K562 (cell line): ENCODE measurements around the gene TPM4. TPM values are rescaled to one million over a fixed set of nuclear protein-coding genes. Genes with fewer than 3 reads are reported as not detected.

Source experiments
- ATAC-seq: fragments of 200-7000 bp; cut with Tn5 transposase; 3 replicates; pipeline ENCODE4 v1.9.1; 2020; ENCODE audit warnings: moderate library complexity
- BruUV-seq: library from RNA; stranded (reverse); fragments of 400-500 nt; replicated peaks from 2 replicates; lab custom pipeline; 2021; lab: Mats Ljungman, UMichigan
- CTCF ChIA-PET: fragments of 300-600 bp; formaldehyde crosslinking; extraction: SDS; loops from one replicate; lab custom pipeline; 2021; ENCODE audit warnings: low intra/inter-chr PET ratio; lab: Yijun Ruan, JAX
- POLR2A ChIA-PET: fragments of 300-600, 350-650 bp; sonication (Branson Sonifier 250); formaldehyde crosslinking; extraction: SDS; loops from one replicate; lab custom pipeline; 2021; ENCODE audit warnings: antibody characterized with exemption, inconsistent platforms; lab: Yijun Ruan, JAX
- DNase-seq, 4 experiments: peaks; one replicate each; pipeline versions ENCODE4 v3.0.0 to v3.0.0-alpha.2; 2011 to 2018; ENCODE audit warnings: low spot score in 3 of 4, mixed read lengths in 3 of 4; ENCODE audit errors: extremely low read depth in 1 of 4
- FAIRE-seq: peaks from 2 replicates; lab custom pipeline; 2011; peaks lifted over from hg19 to GRCh38; lab: Jason Lieb, UNC
- H2AFZ ChIP-seq: 2 replicates; pipeline ENCODE4 v1.6.0; 2011; ENCODE audit warnings: low read depth, low read length, control low read depth, inconsistent platforms
- H3K27ac ChIP-seq: fragments of 200-600 bp; 3 replicates; pipeline ENCODE4 v1.8.0; 2011; ENCODE audit warnings: low read depth, mild to moderate bottlenecking, control low read depth, inconsistent platforms, low read length, moderate library complexity, mixed read lengths; ENCODE audit errors: extremely low read depth
- H3K27me3 ChIP-seq, 2 experiments: fragments of 300-600 bp in 1 of 2; 2 replicates in 1 of 2; 3 replicates in 1 of 2; pipeline versions ENCODE4 v1.6.0 to v1.8.0; 2011; ENCODE audit warnings: inconsistent platforms in 2 of 2, low read length in 2 of 2, mild to moderate bottlenecking in 1 of 2, mixed read lengths in 1 of 2, moderate library complexity in 1 of 2; ENCODE audit not compliant: control insufficient read depth in 2 of 2, insufficient read depth in 2 of 2
- H3K36me3 ChIP-seq: fragments of 300-600 bp; 3 replicates; pipeline ENCODE4 v1.8.0; 2011; ENCODE audit warnings: mild to moderate bottlenecking, low read length, inconsistent platforms; ENCODE audit not compliant: control insufficient read depth, insufficient read depth
- H3K4me1 ChIP-seq, 2 experiments: fragments of 200-600 bp in 1 of 2; replicated peaks in 1 of 2; 2 replicates in 1 of 2; 3 replicates in 1 of 2; pipeline versions ENCODE4 v1.5.1 to v1.8.0; 2011; ENCODE audit warnings: inconsistent platforms in 2 of 2, low read length in 2 of 2, mild to moderate bottlenecking in 1 of 2, mixed read lengths in 1 of 2, moderate library complexity in 1 of 2; ENCODE audit not compliant: control insufficient read depth in 2 of 2, insufficient read depth in 2 of 2
- H3K4me2 ChIP-seq: 2 replicates; pipeline ENCODE4 v1.6.1; 2011; ENCODE audit warnings: low read length, control low read depth, inconsistent platforms, mixed read lengths; ENCODE audit not compliant: insufficient read depth
- H3K4me3 ChIP-seq: fragments of 200-600 bp; sonication (generic), shearing (Covaris generic); 2 replicates; pipeline ENCODE4 v1.5.1; 2016; ENCODE audit warnings: control low read depth, inconsistent platforms
- H3K79me2 ChIP-seq: fragments of 200-600 bp; 3 replicates; pipeline ENCODE4 v1.8.0; 2011; ENCODE audit warnings: low read length, inconsistent platforms; ENCODE audit not compliant: control insufficient read depth, insufficient read depth
- H3K9ac ChIP-seq, 2 experiments: 2 replicates each; pipeline versions ENCODE4 v1.6.0 to v1.6.1; 2011; ENCODE audit warnings: low read depth in 2 of 2, low read length in 2 of 2, control low read depth in 1 of 2, inconsistent platforms in 1 of 2, mild to moderate bottlenecking in 1 of 2, mixed read lengths in 1 of 2; ENCODE audit not compliant: insufficient read depth in 1 of 2
- H3K9me1 ChIP-seq: one replicate; pipeline ENCODE4 v1.6.0; 2011; ENCODE audit warnings: inconsistent platforms, mild to moderate bottlenecking, low read length, moderate library complexity; ENCODE audit not compliant: control insufficient read depth, insufficient read depth
- H3K9me3 ChIP-seq: replicated peaks from 2 replicates; pipeline ENCODE4 v1.5.1; 2011; ENCODE audit warnings: low read depth, low read length, inconsistent platforms; ENCODE audit not compliant: control insufficient read depth, insufficient read depth
- H4K20me1 ChIP-seq: replicated peaks from 2 replicates; pipeline ENCODE4 v1.6.1; 2011; ENCODE audit warnings: low read length, inconsistent platforms, mixed read lengths; ENCODE audit not compliant: control insufficient read depth, insufficient read depth
- ATF3 ChIP-seq, 2 experiments: fragments of 450-650 bp in 1 of 2; sonication (generic) in 1 of 2; formaldehyde crosslinking in 1 of 2; IDR thresholded peaks in 1 of 2; conservative IDR thresholded peaks in 1 of 2; 2 replicates each; pipeline versions ENCODE4 v1.6.1 to v1.8.1; 2016 to 2023; ENCODE audit warnings: mild to moderate bottlenecking in 2 of 2, moderate library complexity in 2 of 2, inconsistent platforms in 1 of 2, missing genetic modification reagents in 1 of 2
- ATF7 ChIP-seq: fragments of 450-650 bp; IDR thresholded peaks from 2 replicates; pipeline ENCODE4 v1.7.1; 2014; ENCODE audit warnings: mild to moderate bottlenecking, moderate library complexity
- NR1H2 ChIP-seq: sonication (generic); formaldehyde crosslinking; IDR thresholded peaks from 2 replicates; pipeline ENCODE4 v1.4.0; 2020; ENCODE audit warnings: mild to moderate bottlenecking, missing genetic modification reagents
- WGBS: fragments of 100-300 bp; shearing (Covaris generic); methylation state at CpG from one replicate; pipeline ENCODE4 v1.1.6; 2016; ENCODE audit warnings: low coverage, mixed read lengths; ENCODE audit not compliant: insufficient coverage; ENCODE audit errors: missing lambda C conversion rate; 5-methylcytosine and 5-hydroxymethylcytosine counted together
- in situ Hi-C: fragments of 300-500 bp; cut with MboI; formaldehyde crosslinking; loops from 4 replicates; pipeline ENCODE4 v1.15.0; 2018; ENCODE audit warnings: inconsistent platforms, mixed read lengths
- intact Hi-C: fragments of 100-400 bp; cut with micrococcal nuclease; formaldehyde crosslinking; loops from 2 replicates; pipeline ENCODE4 v1.14.2; 2022
- polyA plus RNA-seq, 8 experiments: library from polyadenylated mRNA; depleted of rRNA in 4 of 8; stranded (reverse) in 5 of 8; unstranded in 3 of 8; fragments of >200 nt; fragmentation: Nextera tagmentation in 2 of 8; fragmentation: Illumina TruSeq in 1 of 8; extraction: Ambion mirVana in 2 of 8; extraction: Trizol in 1 of 8; gene quantifications; 2 replicates each; pipeline versions ENCODE4 v1.2.1 to v1.2.3, GENCODE V29; 2011 to 2014; ENCODE audit warnings: inconsistent platforms in 1 of 8, missing spikeins in 1 of 8
- total RNA-seq, 7 experiments: library from RNA; depleted of rRNA in 6 of 7; stranded (reverse); fragments of >200 nt in 6 of 7; fragmentation: Illumina TruSeq in 2 of 7; extraction: Trizol in 2 of 7; gene quantifications; 2 replicates each; pipeline versions ENCODE4 v1.2.1 to v1.2.3, GENCODE V29; 2011 to 2021; ENCODE audit warnings: low replicate concordance in 1 of 7

TPM4 gene
- total and polyA plus RNA-seq, 9 of the 15 experiments (the other 6 are each of a cell fraction or from before 2014, with no cell fraction given), result 28.1 to 111 (median 77.4) TPM

- Histone ChIP-seq H3K9me3 (no peaks in the 10 kb centered on the region), H3K36me3 (peaks cover 74% of the 10 kb centered on the region; the same call in 2 of the 3 replicates), H3K4me1 (no peaks in the 10 kb centered on the region; a peak in 1 of 5 replicates), H3K9ac (no peak overlapping the region), H3K4me2 (no peak overlapping the region), H3K4me3 (no peak overlapping the region), H4K20me1 (no peaks in the 10 kb centered on the region)
- no peak for DNase-seq
- in situ Hi-C loops, result no loop called here
- TF ChIP-seq ATF7, result 0 out of 2 replicates have a peak, but pooled peaks have one; percentile 16
- no peak for TF ChIP-seq NR1H2 (CRISPR knock-in tag)
- peak; percentile 38; the same call in 1 of the 2 replicates for TF ChIP-seq ATF3 (IDR thresholded peaks at IDR 0.05)
- TF ChIP-seq ATF3 (CRISPR knock-in tag; conservative IDR thresholded peaks at IDR 0.05), result no peak
- TF ChIP-seq, all 486 proteins: peak for 2
- ATAC-seq (no peak), FAIRE-seq (no peak)
- WGBS, result 86% methylated on average over 10 of the region's 10 CpGs
- no peak overlapping the region for H2AFZ ChIP-seq
- no TSS peak for BruUV-seq
- no peaks in the 10 kb centered on the region for H3K79me2 ChIP-seq
- CTCF ChIA-PET, result no interaction called here
- H3K9me1 ChIP-seq, result no peaks in the 10 kb centered on the region
- intact Hi-C loops, result no loop called here
- POLR2A ChIA-PET, result interaction anchor here (0.9 to 7.2 kb wide), 6 partner anchors 8 to 19 kb away, joined by 3 to 67 read pairs (median 4); no protein-coding TSS in a partner anchor
- H3K27me3 ChIP-seq, result no peaks in the 10 kb centered on the region
- no peak overlapping the region for H3K27ac ChIP-seq
Measured at GRCh38 chr19:16094360-16095070, 18.2 kb downstream of the TPM4 start.
